OCI-LY3 (cell line): ENCODE measurements around the gene TTLL5.

ENCODE experiments used
- CTCF ChIP-seq: fragments of 200-600, 300-600 bp; sonication (generic); IDR thresholded peaks from 2 replicates; pipeline ENCODE4 v1.5.1; 2014; ENCODE audit warnings: antibody characterized with exemption, low read length, low read depth
- EZH2phosphoT487 ChIP-seq: fragments of 200-600 bp; shearing (Covaris generic); IDR thresholded peaks from 2 replicates; pipeline ENCODE4 v1.6.1; 2018; ENCODE audit warnings: antibody characterized with exemption, mixed run types, low read depth

DNA sequence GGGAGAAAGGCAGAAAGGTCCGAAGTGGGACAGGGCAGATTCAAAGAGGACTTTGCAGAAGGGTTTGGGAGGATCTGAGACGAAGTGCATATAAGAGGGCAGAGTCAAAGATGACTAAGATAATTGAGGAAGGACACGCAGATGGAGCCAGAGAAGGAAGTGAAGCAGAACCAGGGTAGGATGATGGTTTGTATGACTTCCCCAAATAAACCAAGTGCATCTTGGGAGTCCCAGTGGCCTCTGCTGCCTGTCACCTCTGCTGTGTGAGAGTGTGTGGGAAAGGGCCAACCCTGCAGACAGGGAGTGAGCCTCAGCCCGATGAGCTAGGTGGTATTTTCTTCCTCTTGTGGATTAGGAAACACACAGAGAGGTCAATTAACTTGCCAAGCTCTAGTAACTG lies 45.8 kb upstream of the TTLL5 start:
- no peak for TF ChIP-seq CTCF
- TF ChIP-seq EZH2phosphoT487 = no peak
